Loucy (cell line): ENCODE measurements around the gene PROKR2.

ENCODE experiments used
- H2AFZ ChIP-seq: fragments of 200-600 bp; sonication (generic); 2 replicates; pipeline ENCODE4 v1.6.0; 2016; ENCODE audit warnings: antibody characterized with exemption, mild to moderate bottlenecking, low read length, moderate library complexity
- H3F3A ChIP-seq: fragments of 200-600 bp; 2 replicates; pipeline ENCODE4 v1.6.0; 2016; ENCODE audit warnings: antibody characterized with exemption, low read depth, mild to moderate bottlenecking
- H3K27me3 ChIP-seq: fragments of 200-600 bp; sonication (generic); 2 replicates; pipeline ENCODE4 v1.6.1; 2014; ENCODE audit warnings: low read length, mild to moderate bottlenecking; ENCODE audit not compliant: insufficient read depth, poor library complexity, severe bottlenecking
- H3K36me3 ChIP-seq: fragments of 200-600 bp; sonication (generic); 2 replicates; pipeline ENCODE4 v1.6.1; 2016; ENCODE audit warnings: low read length; ENCODE audit not compliant: insufficient read depth
- H3K4me1 ChIP-seq: fragments of 200-600 bp; sonication (generic); 2 replicates; pipeline ENCODE4 v1.5.1; 2014; ENCODE audit warnings: low read length, mild to moderate bottlenecking; ENCODE audit not compliant: insufficient read depth, poor library complexity, severe bottlenecking
- H3K4me2 ChIP-seq: fragments of 200-600 bp; sonication (generic); 2 replicates; pipeline ENCODE4 v1.6.0; 2014; ENCODE audit warnings: antibody characterized with exemption, low read length, low read depth, mild to moderate bottlenecking; ENCODE audit not compliant: poor library complexity, severe bottlenecking
- H3K4me3 ChIP-seq: fragments of 200-600 bp; sonication (generic); 2 replicates; pipeline ENCODE4 v1.5.1; 2014; ENCODE audit warnings: low read length, mild to moderate bottlenecking, mixed read lengths; ENCODE audit not compliant: poor library complexity, severe bottlenecking
- H3K79me2 ChIP-seq: fragments of 200-600 bp; sonication (generic); 2 replicates; pipeline ENCODE4 v1.6.1; 2014; ENCODE audit warnings: low read length; ENCODE audit not compliant: insufficient read depth
- H3K9ac ChIP-seq: fragments of 200-600 bp; sonication (generic); 2 replicates; pipeline ENCODE4 v1.6.0; 2014; ENCODE audit warnings: mild to moderate bottlenecking, low read depth, low read length, moderate library complexity; ENCODE audit not compliant: poor library complexity, severe bottlenecking
- H3K9me2 ChIP-seq: fragments of 200-600 bp; sonication (generic); replicated peaks from 2 replicates; pipeline ENCODE4 v1.6.1; 2016; ENCODE audit warnings: low read depth, low read length, mixed read lengths
- H3K9me3 ChIP-seq: fragments of 200-600 bp; sonication (generic); 2 replicates; pipeline ENCODE4 v1.6.1; 2014; ENCODE audit warnings: mild to moderate bottlenecking, antibody characterized with exemption, low read length, low read depth; ENCODE audit not compliant: insufficient read depth
- H4K20me1 ChIP-seq: fragments of 200-600 bp; sonication (generic); 2 replicates; pipeline ENCODE4 v1.6.0; 2014; ENCODE audit warnings: antibody characterized with exemption, low read length, mild to moderate bottlenecking; ENCODE audit not compliant: insufficient read depth, poor library complexity, severe bottlenecking
- EZH2phosphoT487 ChIP-seq: fragments of 200-600 bp; IDR thresholded peaks from 2 replicates; pipeline ENCODE4 v1.6.1; 2018; ENCODE audit warnings: antibody characterized with exemption, mild to moderate bottlenecking, moderate library complexity, borderline replicate concordance
- TF ChIP-seq, protein P1 (sequence below): fragments of 200-600 bp; sonication (generic); conservative IDR thresholded peaks from 2 replicates; pipeline ENCODE4 v1.5.1; 2014; ENCODE audit warnings: mild to moderate bottlenecking, antibody characterized with exemption, low read length

Gene PROKR2

DNA sequence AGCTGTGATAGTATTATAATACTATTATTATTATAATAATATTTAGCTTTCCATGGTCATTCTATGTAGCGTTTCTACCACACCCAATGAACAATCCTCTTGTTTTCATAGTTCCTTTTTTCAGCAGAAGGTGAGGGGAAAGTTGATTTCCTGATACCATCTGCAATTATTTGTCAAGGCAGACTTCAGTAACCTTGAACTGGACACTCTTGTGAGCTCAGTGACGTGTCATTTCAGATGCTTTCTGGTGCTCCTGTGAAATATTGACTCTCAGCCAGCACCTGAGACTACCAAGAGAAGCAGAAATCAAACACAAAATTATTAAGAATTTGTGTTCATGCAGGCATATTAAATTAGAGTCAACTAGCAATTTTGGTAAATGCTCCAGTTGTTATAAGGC lies 46.0 kb upstream of the PROKR2 start:
- Histone ChIP-seq H4K20me1 (no peaks in the 10 kb centered on the region), H3K4me3 (no peak overlapping the region), H3K9ac (no peak overlapping the region), H3K4me1 (no peaks in the 10 kb centered on the region), H3K27me3 (no peaks in the 10 kb centered on the region), H3K9me3 (0 out of 2 replicates have a peak, but pooled peaks cover 2% of the 10 kb centered on the region), H3K79me2 (no peaks in the 10 kb centered on the region), H3F3A (no peaks in the 10 kb centered on the region), H2AFZ (no peak overlapping the region), H3K9me2 (no peaks in the 10 kb centered on the region), H3K4me2 (no peak overlapping the region), H3K36me3 (no peaks in the 10 kb centered on the region)
- TF ChIP-seq, protein P1, sequence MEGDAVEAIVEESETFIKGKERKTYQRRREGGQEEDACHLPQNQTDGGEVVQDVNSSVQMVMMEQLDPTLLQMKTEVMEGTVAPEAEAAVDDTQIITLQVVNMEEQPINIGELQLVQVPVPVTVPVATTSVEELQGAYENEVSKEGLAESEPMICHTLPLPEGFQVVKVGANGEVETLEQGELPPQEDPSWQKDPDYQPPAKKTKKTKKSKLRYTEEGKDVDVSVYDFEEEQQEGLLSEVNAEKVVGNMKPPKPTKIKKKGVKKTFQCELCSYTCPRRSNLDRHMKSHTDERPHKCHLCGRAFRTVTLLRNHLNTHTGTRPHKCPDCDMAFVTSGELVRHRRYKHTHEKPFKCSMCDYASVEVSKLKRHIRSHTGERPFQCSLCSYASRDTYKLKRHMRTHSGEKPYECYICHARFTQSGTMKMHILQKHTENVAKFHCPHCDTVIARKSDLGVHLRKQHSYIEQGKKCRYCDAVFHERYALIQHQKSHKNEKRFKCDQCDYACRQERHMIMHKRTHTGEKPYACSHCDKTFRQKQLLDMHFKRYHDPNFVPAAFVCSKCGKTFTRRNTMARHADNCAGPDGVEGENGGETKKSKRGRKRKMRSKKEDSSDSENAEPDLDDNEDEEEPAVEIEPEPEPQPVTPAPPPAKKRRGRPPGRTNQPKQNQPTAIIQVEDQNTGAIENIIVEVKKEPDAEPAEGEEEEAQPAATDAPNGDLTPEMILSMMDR, result no peak
- no peak for TF ChIP-seq EZH2phosphoT487

DNA sequence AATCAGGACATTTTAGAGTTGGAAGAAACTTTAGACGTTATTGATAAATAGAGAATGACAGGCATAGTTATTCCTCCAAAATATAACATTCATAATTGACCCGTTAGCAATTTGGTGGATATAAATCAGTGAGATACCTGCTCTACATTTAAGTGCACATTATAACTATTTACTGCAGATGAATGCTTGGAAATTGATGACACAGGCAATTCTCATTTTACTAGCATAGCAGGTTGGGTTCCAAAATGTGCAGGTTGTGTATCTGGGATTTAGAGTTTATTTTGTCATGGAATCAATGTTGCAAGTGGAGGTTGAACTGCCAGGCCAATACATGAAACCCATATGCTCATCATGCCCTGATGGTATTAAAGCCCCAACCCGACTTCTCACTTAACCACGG lies 44.4 kb upstream of the PROKR2 start:
- Histone ChIP-seq H3K9me3 (no peaks in the 10 kb centered on the region), H3K9me2 (no peaks in the 10 kb centered on the region), H4K20me1 (no peaks in the 10 kb centered on the region), H3K79me2 (no peaks in the 10 kb centered on the region), H2AFZ (no peak overlapping the region), H3K4me3 (no peak overlapping the region), H3K4me1 (no peaks in the 10 kb centered on the region), H3K27me3 (no peaks in the 10 kb centered on the region), H3K4me2 (no peak overlapping the region), H3F3A (no peaks in the 10 kb centered on the region), H3K9ac (no peak overlapping the region), H3K36me3 (no peaks in the 10 kb centered on the region)
- TF ChIP-seq EZH2phosphoT487, result no peak
- TF ChIP-seq, protein P1, result no peak

DNA sequence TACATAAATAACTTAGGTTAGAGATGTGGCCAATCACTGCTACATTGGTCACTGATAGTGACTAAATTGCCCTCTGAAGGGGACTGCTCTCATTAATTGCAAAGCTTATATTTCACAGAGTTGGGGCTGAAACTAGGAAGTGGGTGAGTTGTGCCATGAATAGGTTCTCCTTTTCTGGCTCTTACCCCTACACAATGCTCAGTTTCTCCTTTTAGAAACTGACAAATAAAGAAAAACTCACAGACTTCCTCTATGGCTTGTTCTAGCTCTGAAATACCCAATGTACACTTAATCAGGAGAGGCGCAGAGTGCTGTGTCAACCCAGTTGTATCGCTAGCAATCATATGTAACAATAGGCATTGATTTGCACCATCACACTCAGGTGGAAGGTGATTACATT lies 41.2 kb upstream of the PROKR2 start:
- no peaks in the 10 kb centered on the region for H4K20me1 ChIP-seq
- H3K9me3 ChIP-seq, result no peaks in the 10 kb centered on the region
- no peak overlapping the region for H2AFZ ChIP-seq
- H3K4me1 ChIP-seq, result no peaks in the 10 kb centered on the region
- no peaks in the 10 kb centered on the region for H3K79me2 ChIP-seq
- TF ChIP-seq, protein P1, result no peak
- no peak for TF ChIP-seq EZH2phosphoT487
- H3K9me2 ChIP-seq, result no peaks in the 10 kb centered on the region
- no peaks in the 10 kb centered on the region for H3K27me3 ChIP-seq
- H3K4me2 ChIP-seq, result no peak overlapping the region
- H3K36me3 ChIP-seq, result no peaks in the 10 kb centered on the region
- H3F3A ChIP-seq, result no peaks in the 10 kb centered on the region
- no peak overlapping the region for H3K9ac ChIP-seq
- no peak overlapping the region for H3K4me3 ChIP-seq
